H9 (cell line): Measurements from ENCODE around the gene IFNAR2. TPM values are rescaled to one million over a fixed set of nuclear protein-coding genes. Genes with fewer than 3 reads are reported as not detected.

Source experiments
- DNase-seq: peaks from one replicate; pipeline ENCODE4 v3.0.0-alpha.2; 2017
- H2AFZ ChIP-seq: one replicate; pipeline ENCODE4 v1.6.1; 2013; ENCODE audit warnings: mild to moderate bottlenecking, low read length, control low read depth, moderate library complexity
- H2AK5ac ChIP-seq: 2 replicates; pipeline ENCODE4 v1.6.1; 2013; ENCODE audit warnings: low read length, control low read depth, mixed read lengths; ENCODE audit not compliant: insufficient read length
- H2BK120ac ChIP-seq: one replicate; pipeline ENCODE4 v1.6.1; 2013; ENCODE audit warnings: low read depth, mild to moderate bottlenecking, low read length, control low read depth, inconsistent platforms; ENCODE audit not compliant: poor library complexity, severe bottlenecking
- H2BK12ac ChIP-seq: 2 replicates; pipeline ENCODE4 v1.6.1; 2013; ENCODE audit warnings: low read length, control low read depth, mixed read lengths, low read depth; ENCODE audit not compliant: insufficient read length
- H2BK15ac ChIP-seq: 2 replicates; pipeline ENCODE4 v1.6.1; 2013; ENCODE audit warnings: low read depth, low read length, control low read depth
- H2BK20ac ChIP-seq: one replicate; pipeline ENCODE4 v1.6.1; 2013; ENCODE audit warnings: low read depth, mild to moderate bottlenecking, low read length, control low read depth, inconsistent platforms; ENCODE audit not compliant: poor library complexity, severe bottlenecking
- H2BK5ac ChIP-seq: 2 replicates; pipeline ENCODE4 v1.6.1; 2013; ENCODE audit warnings: low read length, control low read depth, mixed read lengths; ENCODE audit not compliant: insufficient read length
- H3K14ac ChIP-seq: 2 replicates; pipeline ENCODE4 v1.6.1; 2013; ENCODE audit warnings: low read length, control low read depth; ENCODE audit not compliant: insufficient read depth
- H3K18ac ChIP-seq: 2 replicates; pipeline ENCODE4 v1.6.1; 2013; ENCODE audit warnings: low read depth, mild to moderate bottlenecking, mixed read lengths, low read length, control low read depth; ENCODE audit not compliant: insufficient read length
- H3K23ac ChIP-seq: 2 replicates; pipeline ENCODE4 v1.6.1; 2013; ENCODE audit warnings: low read length, control low read depth, mixed read lengths, low read depth; ENCODE audit not compliant: insufficient read length
- H3K23me2 ChIP-seq: 2 replicates; pipeline ENCODE4 v1.6.1; 2013; ENCODE audit warnings: low read depth, mild to moderate bottlenecking, mixed read lengths, low read length, control low read depth; ENCODE audit not compliant: insufficient read length, poor library complexity, severe bottlenecking
- H3K27ac ChIP-seq: 2 replicates; pipeline ENCODE4 v1.5.1; 2013; ENCODE audit warnings: low read length, control low read depth, mixed read lengths, low read depth; ENCODE audit not compliant: insufficient read length
- H3K27me3 ChIP-seq: 2 replicates; pipeline ENCODE4 v1.6.1; 2013; ENCODE audit warnings: low read length, control low read depth, inconsistent platforms; ENCODE audit not compliant: insufficient read depth
- H3K4ac ChIP-seq: 2 replicates; pipeline ENCODE4 v1.6.1; 2013; ENCODE audit warnings: low read depth, mild to moderate bottlenecking, control low read depth, inconsistent platforms, low read length, moderate library complexity
- H3K4me1 ChIP-seq: 2 replicates; pipeline ENCODE4 v1.6.1; 2013; ENCODE audit warnings: low read length, control low read depth, inconsistent platforms; ENCODE audit not compliant: insufficient read depth
- H3K4me2 ChIP-seq: 2 replicates; pipeline ENCODE4 v1.6.1; 2013; ENCODE audit warnings: low read length, control low read depth, mixed read lengths; ENCODE audit not compliant: insufficient read length, insufficient read depth
- H3K56ac ChIP-seq: 2 replicates; pipeline ENCODE4 v1.6.1; 2013; ENCODE audit warnings: low read depth, mild to moderate bottlenecking, mixed read lengths, low read length, control low read depth; ENCODE audit not compliant: insufficient read length
- H3K79me1 ChIP-seq: 2 replicates; pipeline ENCODE4 v1.6.1; 2013; ENCODE audit warnings: low read depth, mild to moderate bottlenecking, moderate library complexity, low read length, control low read depth, inconsistent platforms; ENCODE audit not compliant: insufficient read depth, poor library complexity, severe bottlenecking
- H3K79me2 ChIP-seq: 2 replicates; pipeline ENCODE4 v1.6.1; 2013; ENCODE audit warnings: low read length, control low read depth, inconsistent platforms; ENCODE audit not compliant: insufficient read depth
- H3K9ac ChIP-seq: 2 replicates; pipeline ENCODE4 v1.6.1; 2013; ENCODE audit warnings: low read length, control low read depth, mixed read lengths; ENCODE audit not compliant: insufficient read length; ENCODE audit errors: extremely low read depth
- H3K9me3 ChIP-seq: one replicate; pipeline ENCODE4 v1.6.1; 2013; ENCODE audit warnings: low read depth, low read length, inconsistent platforms; ENCODE audit not compliant: control insufficient read depth
- H3T11ph ChIP-seq: one replicate; pipeline ENCODE4 v1.6.1; 2013; ENCODE audit warnings: mild to moderate bottlenecking, low read length, control low read depth, inconsistent platforms
- H4K20me1 ChIP-seq: one replicate; pipeline ENCODE4 v1.6.1; 2013; ENCODE audit not compliant: control insufficient read depth, insufficient read length, insufficient read depth
- H4K5ac ChIP-seq: 2 replicates; pipeline ENCODE4 v1.6.1; 2013; ENCODE audit warnings: low read depth, mild to moderate bottlenecking, mixed read lengths, low read length, control low read depth; ENCODE audit not compliant: insufficient read length
- H4K8ac ChIP-seq: replicated peaks from 2 replicates; pipeline ENCODE4 v1.6.1; 2013; ENCODE audit warnings: low read length, control low read depth, mixed read lengths, low read depth; ENCODE audit not compliant: insufficient read length
- H4K91ac ChIP-seq: 2 replicates; pipeline ENCODE4 v1.6.1; 2013; ENCODE audit warnings: low read depth, mild to moderate bottlenecking, moderate library complexity, mixed read lengths, low read length, control low read depth; ENCODE audit not compliant: insufficient read length
- H3K27ac Mint-ChIP-seq, 3 experiments: 2 replicates in 2 of 3; 3 replicates in 1 of 3; pipeline ENCODE4 v1.8.0; 2020 to 2021; ENCODE audit warnings: mixed read lengths in 3 of 3, mild to moderate bottlenecking in 1 of 3, moderate library complexity in 1 of 3
- H3K27me3 Mint-ChIP-seq: 2 replicates; pipeline ENCODE4 v1.8.0; 2021; ENCODE audit warnings: low read depth, mild to moderate bottlenecking, moderate library complexity, mixed read lengths
- H3K36me3 Mint-ChIP-seq, 3 experiments: 2 replicates in 2 of 3; 3 replicates in 1 of 3; pipeline ENCODE4 v1.8.0; 2020 to 2021; ENCODE audit warnings: low read depth in 3 of 3, mixed read lengths in 3 of 3; ENCODE audit not compliant: insufficient read depth in 1 of 3
- H3K4me1 Mint-ChIP-seq, 2 experiments: 2 replicates each; pipeline ENCODE4 v1.8.0; 2020; ENCODE audit warnings: mixed read lengths in 2 of 2
- H3K4me3 Mint-ChIP-seq, 2 experiments: 2 replicates in 1 of 2; 3 replicates in 1 of 2; pipeline ENCODE4 v1.8.0; 2020 to 2021; ENCODE audit warnings: mild to moderate bottlenecking in 2 of 2, mixed read lengths in 2 of 2, moderate library complexity in 1 of 2
- H3K9me3 Mint-ChIP-seq, 2 experiments: 2 replicates in 1 of 2; 3 replicates in 1 of 2; pipeline ENCODE4 v1.8.0; 2020; ENCODE audit warnings: mild to moderate bottlenecking in 2 of 2, mixed read lengths in 2 of 2, moderate library complexity in 1 of 2
- CTCF ChIP-seq: fragments of 200-600 bp; sonication (generic); conservative IDR thresholded peaks from 3 replicates; pipeline ENCODE4 v1.8.0; 2021; ENCODE audit warnings: antibody characterized with exemption, mild to moderate bottlenecking
- WGBS: extraction: QIAGEN DNeasy Blood & Tissue Kit; methylation state at CpG from one replicate; pipeline ENCODE4 v1.1.7; 2013; ENCODE audit warnings: missing lambda C conversion rate, low lambda C conversion rate, mixed read lengths; ENCODE audit not compliant: insufficient read length; ENCODE audit errors: extremely low coverage; 5-methylcytosine and 5-hydroxymethylcytosine counted together
- total RNA-seq: library from RNA; stranded (reverse); gene quantifications from 2 replicates; pipeline ENCODE4 v1.2.1, GENCODE V29; 2021

The IFNAR2 gene
- total RNA-seq, 1 experiment from 2014 or later = 14.4 TPM

DNA sequence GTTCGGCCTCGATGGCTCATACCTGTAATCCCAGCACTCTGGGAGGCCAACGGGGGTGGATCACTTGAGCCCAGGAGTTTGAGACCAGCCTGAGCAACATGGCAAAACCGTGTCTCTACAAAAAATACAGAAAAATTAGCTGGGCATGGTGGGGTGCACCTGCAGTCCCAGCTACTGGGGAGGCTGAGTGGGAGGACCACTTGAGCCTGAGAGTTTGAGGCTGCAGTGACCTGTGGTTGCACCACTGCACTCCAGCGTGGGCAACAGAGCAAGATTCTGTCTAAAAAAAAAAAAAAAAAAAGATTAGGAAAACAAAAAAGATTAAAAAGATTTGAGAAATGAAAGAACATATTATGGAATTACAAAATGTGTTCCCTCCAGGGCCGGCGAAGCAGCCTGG, 18.4 kb upstream of the IFNAR2 start:
- Histone ChIP-seq H3K27ac (no peak overlapping the region), H3K79me1 (no peaks in the 10 kb centered on the region), H3K9ac (no peak overlapping the region), H3T11ph (no peak overlapping the region), H4K8ac (no peak overlapping the region), H2BK120ac (no peak overlapping the region), H3K9me3 (no peaks in the 10 kb centered on the region), H2BK20ac (no peak overlapping the region), H4K20me1 (no peaks in the 10 kb centered on the region), H3K4ac (no peak overlapping the region), H3K4me2 (no peak overlapping the region), H3K4me1 (no peaks in the 10 kb centered on the region), H3K14ac (no peak overlapping the region), H2BK15ac (no peak overlapping the region), H2BK5ac (no peak overlapping the region), H3K27me3 (no peaks in the 10 kb centered on the region), H4K91ac (no peak overlapping the region), H3K56ac (no peak overlapping the region), H2AFZ (no peak overlapping the region), H3K23me2 (no peaks in the 10 kb centered on the region), H3K79me2 (no peaks in the 10 kb centered on the region), H3K23ac (no peak overlapping the region), H3K18ac (no peak overlapping the region), H2BK12ac (no peak overlapping the region), H2AK5ac (no peak overlapping the region), H4K5ac (no peak overlapping the region)
- peaks cover 8% of the 10 kb centered on the region for H3K27me3 Mint-ChIP-seq
- peaks cover 2 to 11% (median 9%) of the 10 kb centered on the region in 3 experiments; a peak in 5 of 7 replicates for H3K36me3 Mint-ChIP-seq
- no peak for DNase-seq
- no peak overlapping the region for H3K27ac Mint-ChIP-seq
- H3K4me3 Mint-ChIP-seq = no peak overlapping the region
- peaks cover 11 to 14% of the 10 kb centered on the region in 2 experiments for H3K4me1 Mint-ChIP-seq
- no peak for TF ChIP-seq CTCF
- peaks cover 11 to 15% of the 10 kb centered on the region in 2 experiments for H3K9me3 Mint-ChIP-seq
- WGBS = no CpG with 5 or more reads among the region's 7 CpGs
